H1 (cell line): ENCODE measurements around the gene SMYD3. TPM values are rescaled to one million over a fixed set of nuclear protein-coding genes. Genes with fewer than 3 reads are reported as not detected.

ENCODE experiments used
- ASH2L ChIP-seq: fragments of 200-600, 300-600 bp; sonication (generic); IDR thresholded peaks from one replicate; pipeline ENCODE4 v1.7.1; 2017; ENCODE audit warnings: low read length
- BCL11A ChIP-seq, 2 experiments: IDR thresholded peaks; one replicate each; pipeline ENCODE4 v1.6.1; 2011; ENCODE audit warnings: low read depth in 2 of 2, low read length in 2 of 2, mild to moderate bottlenecking in 2 of 2
- CBX8 ChIP-seq: fragments of 300-800, 300-1000 bp; sonication (generic); IDR thresholded peaks from 2 replicates; pipeline ENCODE4 v1.7.1; 2016; ENCODE audit warnings: low read depth, low read length, borderline replicate concordance
- CTBP2 ChIP-seq: IDR thresholded peaks from 2 replicates; pipeline ENCODE4 v1.7.0; 2011; ENCODE audit warnings: borderline replicate concordance, mild to moderate bottlenecking, moderate library complexity, mixed read lengths, low read length; ENCODE audit not compliant: insufficient read depth, insufficient read length
- JUN ChIP-seq: IDR thresholded peaks from 2 replicates; pipeline ENCODE4 v1.6.1; 2011; ENCODE audit warnings: low read depth, mild to moderate bottlenecking, improper control_type of control experiment, low read length
- ZNF274 ChIP-seq: IDR thresholded peaks from 2 replicates; pipeline ENCODE4 v1.7.0; 2012; ENCODE audit warnings: low read length, borderline replicate concordance; ENCODE audit errors: extremely low read depth
- polyA plus RNA-seq, 7 experiments: library from polyadenylated mRNA; depleted of rRNA in 3 of 7; stranded (reverse) in 5 of 7; unstranded in 2 of 7; fragments of >200 nt in 5 of 7; fragments of 200-250 nt in 2 of 7; gene quantifications; 1 replicate in 5 of 7; 2 replicates in 1 of 7; 4 replicates in 1 of 7; pipeline versions ENCODE4 v1.2.1 to v1.2.3, GENCODE V29; 2011 to 2013; ENCODE audit warnings: missing spikeins in 2 of 7, mixed read lengths in 2 of 7
- total RNA-seq: library from RNA; stranded (reverse); fragmentation: NEBNext Ultra II Directional; extraction: Animal tissue kit (Norgen Biotek cat#: 25700); gene quantifications from 2 replicates; pipeline ENCODE4 v1.2.1, GENCODE V29; 2021

Gene SMYD3
- total and polyA plus RNA-seq, 2 of the 8 experiments (the other 6 are each of a cell fraction or from before 2014, with no cell fraction given) = 17.3 to 25.4 TPM

- TF ChIP-seq ASH2L (no peak), BCL11A (IDR thresholded peaks at IDR 0.05; ENCODE audit: low read depth in 2 of 2, low read length in 2 of 2) (no peak), JUN (no peak), CBX8 (no peak), ZNF274 (no peak), CTBP2 (no peak)
- TF ChIP-seq, all 59 proteins: peak for 0
These were observed 575.6 kb downstream of the SMYD3 start (continued) for GRCh38 chr1:245931450-245931849.
